Panc1 (cell line): ENCODE data around the gene ATP10A. TPM values are rescaled to one million over a fixed set of nuclear protein-coding genes. Genes with fewer than 3 reads are reported as not detected.
A peak's percentile ranks its signal among the peaks of the same experiment; 100 is the strongest.

Experiments
- ATAC-seq: fragments of 200-7000 bp; cut with Tn5 transposase; 2 replicates; pipeline ENCODE4 v1.9.1; 2020; ENCODE audit warnings: mild to moderate bottlenecking, moderate library complexity
- BruUV-seq: library from RNA; stranded (reverse); fragments of 400-500 nt; replicated peaks from 2 replicates; lab custom pipeline; 2021; lab: Mats Ljungman, UMichigan
- CTCF ChIA-PET: fragments of 300-600 bp; sonication (Branson Sonifier 250); formaldehyde crosslinking; loops from one replicate; lab custom pipeline; 2022; ENCODE audit warnings: antibody characterized with exemption; lab: Charles Lee
- POLR2A ChIA-PET: fragments of 300-600 bp; sonication (Branson Sonifier 250); formaldehyde crosslinking; loops from one replicate; lab custom pipeline; 2022; ENCODE audit warnings: antibody characterized with exemption; lab: Charles Lee
- DNase-seq: peaks from one replicate; pipeline ENCODE4 v3.0.0-alpha.2; 2010; ENCODE audit warnings: low read depth, low spot score
- H3K27ac ChIP-seq: 2 replicates; pipeline ENCODE4 v1.5.1; 2011; ENCODE audit warnings: mild to moderate bottlenecking, low read length, inconsistent platforms
- H3K27me3 ChIP-seq: fragments of 200-500 bp; sonication (Bioruptor generic); 2 replicates; pipeline ENCODE4 v1.6.0; 2014; ENCODE audit warnings: low read length, inconsistent platforms; ENCODE audit not compliant: control insufficient read depth, insufficient read depth
- H3K36me3 ChIP-seq: fragments of 200-500 bp; sonication (Bioruptor generic); 2 replicates; pipeline ENCODE4 v1.5.1; 2014; ENCODE audit warnings: inconsistent platforms, mild to moderate bottlenecking, low read length, moderate library complexity; ENCODE audit not compliant: control insufficient read depth, insufficient read depth
- H3K4me1 ChIP-seq: 2 replicates; pipeline ENCODE4 v1.5.1; 2011; ENCODE audit warnings: inconsistent platforms, mild to moderate bottlenecking, low read length, moderate library complexity; ENCODE audit not compliant: control insufficient read depth, insufficient read depth
- H3K4me3 ChIP-seq, 2 experiments: 2 replicates each; pipeline ENCODE4 v1.5.1; 2011 to 2012; ENCODE audit warnings: low read depth in 2 of 2, low read length in 2 of 2, mild to moderate bottlenecking in 2 of 2, inconsistent platforms in 1 of 2, moderate library complexity in 1 of 2
- H3K9me3 ChIP-seq: fragments of 200-500 bp; sonication (Bioruptor generic); 2 replicates; pipeline ENCODE4 v1.5.1; 2014; ENCODE audit warnings: low read depth, mild to moderate bottlenecking, inconsistent platforms, low read length, moderate library complexity; ENCODE audit not compliant: control insufficient read depth, insufficient read depth
- POLR2AphosphoS5 ChIP-seq: IDR thresholded peaks from 2 replicates; pipeline ENCODE4 v1.6.1; 2012; ENCODE audit warnings: mild to moderate bottlenecking, low read depth, low read length, moderate library complexity
- REST ChIP-seq, 2 experiments: IDR thresholded peaks; 2 replicates each; pipeline ENCODE4 v1.6.1; 2011 to 2012; ENCODE audit warnings: low read depth in 2 of 2, control low read depth in 1 of 2, low read length in 1 of 2, mild to moderate bottlenecking in 1 of 2, moderate library complexity in 1 of 2; ENCODE audit not compliant: insufficient read depth in 1 of 2
- SIN3A ChIP-seq: IDR thresholded peaks from 2 replicates; pipeline ENCODE4 v1.6.1; 2012; ENCODE audit warnings: low read depth, mild to moderate bottlenecking, low read length, moderate library complexity, borderline replicate concordance; ENCODE audit not compliant: insufficient read depth
- TCF7L2 ChIP-seq: IDR thresholded peaks from 2 replicates; pipeline ENCODE4 v1.6.1; 2011; ENCODE audit warnings: mild to moderate bottlenecking, low read depth, low read length, inconsistent platforms
- in situ Hi-C: cut with HindIII; loops from 2 replicates; pipeline ENCODE4 v1.10.0; 2016; ENCODE audit warnings: low sequenced_read_pairs, low pct_unique_long_range_greater_than_20kb
- intact Hi-C: fragments of 100-400 bp; cut with micrococcal nuclease; formaldehyde crosslinking; loops from one replicate; pipeline ENCODE4 v1.10.0; 2022; ENCODE audit not compliant: unreplicated experiment
- total RNA-seq: library from RNA; stranded (reverse); gene quantifications from one replicate; pipeline ENCODE4 v1.2.1, GENCODE V29; 2021; ENCODE audit not compliant: unreplicated experiment
- TF ChIP-seq, protein P1 (sequence below): fragments of 450-650 bp; IDR thresholded peaks from 2 replicates; pipeline ENCODE4 v1.5.1; 2017; ENCODE audit warnings: mild to moderate bottlenecking

ATP10A gene
- total RNA-seq, 1 experiment from 2014 or later = 0.31 TPM

- no peak overlapping the region for H3K27ac ChIP-seq
- no TSS peak for BruUV-seq
Measured at GRCh38 chr15:25863968-25864580, 947 bp upstream of the ATP10A start.

GRCh38 chr15:25862472-25863110 is 536 bp downstream of the ATP10A start:
- no peak for DNase-seq
- CTCF ChIA-PET = no interaction called here
- in situ Hi-C loops = no loop called here
- no peaks in the 10 kb centered on the region for H3K4me1 ChIP-seq
- peak; percentile 52 for ATAC-seq
- BruUV-seq = no TSS peak
- no peaks in the 10 kb centered on the region for H3K27me3 ChIP-seq
- H3K9me3 ChIP-seq = no peaks in the 10 kb centered on the region
- POLR2A ChIA-PET = no interaction called here
- TF ChIP-seq TCF7L2 (no peak), POLR2AphosphoS5 (no peak), SIN3A (no peak), REST (IDR thresholded peaks at IDR 0.05; ENCODE audit: insufficient read depth in 1 of 2, low read depth in 2 of 2, low read length in 1 of 2) (no peak)
- TF ChIP-seq, protein P1, sequence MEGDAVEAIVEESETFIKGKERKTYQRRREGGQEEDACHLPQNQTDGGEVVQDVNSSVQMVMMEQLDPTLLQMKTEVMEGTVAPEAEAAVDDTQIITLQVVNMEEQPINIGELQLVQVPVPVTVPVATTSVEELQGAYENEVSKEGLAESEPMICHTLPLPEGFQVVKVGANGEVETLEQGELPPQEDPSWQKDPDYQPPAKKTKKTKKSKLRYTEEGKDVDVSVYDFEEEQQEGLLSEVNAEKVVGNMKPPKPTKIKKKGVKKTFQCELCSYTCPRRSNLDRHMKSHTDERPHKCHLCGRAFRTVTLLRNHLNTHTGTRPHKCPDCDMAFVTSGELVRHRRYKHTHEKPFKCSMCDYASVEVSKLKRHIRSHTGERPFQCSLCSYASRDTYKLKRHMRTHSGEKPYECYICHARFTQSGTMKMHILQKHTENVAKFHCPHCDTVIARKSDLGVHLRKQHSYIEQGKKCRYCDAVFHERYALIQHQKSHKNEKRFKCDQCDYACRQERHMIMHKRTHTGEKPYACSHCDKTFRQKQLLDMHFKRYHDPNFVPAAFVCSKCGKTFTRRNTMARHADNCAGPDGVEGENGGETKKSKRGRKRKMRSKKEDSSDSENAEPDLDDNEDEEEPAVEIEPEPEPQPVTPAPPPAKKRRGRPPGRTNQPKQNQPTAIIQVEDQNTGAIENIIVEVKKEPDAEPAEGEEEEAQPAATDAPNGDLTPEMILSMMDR = no peak
- H3K36me3 ChIP-seq = no peaks in the 10 kb centered on the region
- no peak overlapping the region for H3K27ac ChIP-seq
- intact Hi-C loops = no loop called here
- peak overlapping the region; percentile 18 to 27 for H3K4me3 ChIP-seq

More at GRCh38 chr15:25863968-25864580, 947 bp upstream of the ATP10A start:
- DNase-seq (no peak), ATAC-seq (no peak)
- ChIA-PET CTCF (no interaction called here), POLR2A (no interaction called here)
- Histone ChIP-seq H3K9me3 (no peaks in the 10 kb centered on the region), H3K27me3 (no peaks in the 10 kb centered on the region), H3K36me3 (no peaks in the 10 kb centered on the region), H3K4me1 (no peaks in the 10 kb centered on the region), H3K4me3 (no peak overlapping the region)
- intact Hi-C loops = no loop called here
- in situ Hi-C loops = no loop called here
- TF ChIP-seq REST (IDR thresholded peaks at IDR 0.05; ENCODE audit: insufficient read depth in 1 of 2, low read depth in 2 of 2, low read length in 1 of 2) (no peak), SIN3A (no peak), TCF7L2 (no peak), POLR2AphosphoS5 (no peak)
- TF ChIP-seq, protein P1 = no peak
